ENCODE results near the gene CST7. TPM values are rescaled to one million over a fixed set of nuclear protein-coding genes. Genes with fewer than 3 reads are reported as not detected.

CST7 gene
- total and polyA plus RNA-seq, 10 of the 15 experiments (the other 5 are each of a cell fraction or from before 2014, with no cell fraction given): 0.69 TPM; not detected in 9

DNA sequence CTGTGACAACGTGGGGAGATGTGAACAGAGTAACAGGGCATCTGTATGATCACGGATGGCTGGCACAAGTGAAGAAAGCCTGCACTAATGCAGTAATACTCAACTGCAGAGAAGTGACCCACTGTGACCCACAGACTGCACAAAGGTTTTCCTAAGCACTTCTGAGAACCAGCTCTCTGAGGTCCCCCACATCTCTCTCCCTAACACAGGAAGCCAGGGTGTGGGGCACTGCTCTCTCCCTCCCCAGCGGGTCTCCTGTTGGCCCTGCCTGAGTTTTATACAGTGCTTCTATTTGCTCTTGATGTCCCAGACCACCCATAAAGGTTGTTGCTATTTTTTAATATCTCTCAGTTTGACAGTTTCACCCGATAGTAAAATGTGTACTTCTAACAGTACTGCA, 32.2 kb downstream of the CST7 start:
- in situ Hi-C loops (cut with MboI) (no loop called here), intact Hi-C loops (cut with micrococcal nuclease; ENCODE audit: unreplicated experiment) (no loop called here)
- Histone ChIP-seq H3K9me3 (replicated peaks; ENCODE audit: control insufficient read depth, insufficient read depth, low read length) (peaks cover 16% of the 10 kb centered on the region; the same call in 2 of the 3 replicates), H3K79me2 (ENCODE audit: control insufficient read depth, insufficient read depth, low read length) (peaks cover 6% of the 10 kb centered on the region), H3K27ac (ENCODE audit: control insufficient read depth, insufficient read depth) (no peak overlapping the region), H3K9ac (ENCODE audit: control insufficient read depth, insufficient read depth, low read length) (no peak overlapping the region), H3K4me2 (ENCODE audit: control insufficient read depth, insufficient read depth) (no peak overlapping the region), H3K27me3 (replicated peaks in 1 of 2; ENCODE audit: control insufficient read depth in 2 of 2, insufficient read depth in 2 of 2, low read length in 1 of 2) (no peaks in the 10 kb centered on the region), H4K20me1 (ENCODE audit: control insufficient read depth, insufficient read depth) (no peaks in the 10 kb centered on the region), H2AFZ (ENCODE audit: control insufficient read depth, low read depth, low read length) (no peak overlapping the region), H3K4me1 (ENCODE audit: control insufficient read depth, insufficient read depth, low read length) (no peaks in the 10 kb centered on the region), H3K36me3 (ENCODE audit: control insufficient read depth in 2 of 2, insufficient read depth in 2 of 2, low read length in 1 of 2) (peaks cover 16% of the 10 kb centered on the region in 2 experiments), H3K4me3 (no peak overlapping the region)
- DNase-seq (ENCODE audit: low read depth, low spot score) (no peak), FAIRE-seq (no peak), ATAC-seq (no peak)
- WGBS (ENCODE audit: insufficient coverage, insufficient replicate concordance, low lambda C conversion rate, missing lambda C conversion rate): 76% methylated on average over 4 of the region's 4 CpGs
- ChIA-PET POLR2A (no interaction called here), CTCF (no interaction called here), SMC1A (ENCODE audit: uncharacterized antibody, unreplicated experiment) (interaction anchor here (1.1 kb wide), 1 partner anchor 9 kb away, joined by 3 read pairs; no protein-coding TSS in a partner anchor), RAD21 (ENCODE audit: unreplicated experiment) (no interaction called here)
- BruUV-seq (replicated peaks): no TSS peak
- TF ChIP-seq ZNF274 (IDR thresholded peaks at IDR 0.05; ENCODE audit: insufficient read depth, insufficient read length) (no peak), GABPA (IDR thresholded peaks at IDR 0.05; ENCODE audit: low read depth) (no peak), BACH1 (IDR thresholded peaks at IDR 0.05; ENCODE audit: borderline replicate concordance) (no peak), SUZ12 (IDR thresholded peaks at IDR 0.05; ENCODE audit: unreplicated experiment) (no peak)
- TF ChIP-seq, protein P1, sequence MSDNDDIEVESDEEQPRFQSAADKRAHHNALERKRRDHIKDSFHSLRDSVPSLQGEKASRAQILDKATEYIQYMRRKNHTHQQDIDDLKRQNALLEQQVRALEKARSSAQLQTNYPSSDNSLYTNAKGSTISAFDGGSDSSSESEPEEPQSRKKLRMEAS (IDR thresholded peaks at IDR 0.05; ENCODE audit: low read depth, low read length): no peak

DNA sequence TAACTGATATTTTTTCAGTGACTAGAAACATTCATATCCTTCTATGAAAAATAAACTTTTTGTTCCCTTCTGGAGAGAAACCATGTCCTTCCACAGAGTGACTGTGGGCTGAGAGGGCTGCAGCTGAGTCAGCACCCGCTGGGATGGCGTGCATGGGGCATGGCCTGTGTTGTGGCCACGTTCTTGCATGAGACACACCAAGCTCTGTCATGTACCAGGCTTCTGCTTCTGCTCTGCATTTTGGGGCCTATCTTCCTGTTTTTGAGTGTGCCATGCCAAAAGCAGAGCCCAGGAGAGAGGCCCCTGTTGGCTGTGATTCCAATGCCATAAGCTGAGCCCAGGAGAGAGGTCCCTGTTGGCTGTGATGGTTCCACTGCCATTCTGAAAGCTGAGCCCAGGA, 32.7 kb downstream of the CST7 start:
- no peaks in the 10 kb centered on the region for H3K4me1 ChIP-seq (ENCODE audit: control insufficient read depth, insufficient read depth, low read length)
- H3K9ac ChIP-seq (ENCODE audit: control insufficient read depth, insufficient read depth, low read length): no peak overlapping the region
- DNase-seq (ENCODE audit: low read depth, low spot score): no peak
- intact Hi-C loops (cut with micrococcal nuclease; ENCODE audit: unreplicated experiment) (no loop called here), in situ Hi-C loops (cut with MboI) (no loop called here)
- H3K36me3 ChIP-seq (ENCODE audit: control insufficient read depth in 2 of 2, insufficient read depth in 2 of 2, low read length in 1 of 2): peaks cover 15 to 16% of the 10 kb centered on the region in 2 experiments
- no peak for FAIRE-seq
- no peaks in the 10 kb centered on the region for H4K20me1 ChIP-seq (ENCODE audit: control insufficient read depth, insufficient read depth)
- no peaks in the 10 kb centered on the region for H3K27me3 ChIP-seq (replicated peaks in 1 of 2; ENCODE audit: control insufficient read depth in 2 of 2, insufficient read depth in 2 of 2, low read length in 1 of 2)
- peaks cover 6% of the 10 kb centered on the region for H3K79me2 ChIP-seq (ENCODE audit: control insufficient read depth, insufficient read depth, low read length)
- POLR2A ChIA-PET: no interaction called here
- CTCF ChIA-PET: interaction anchor here (1.2 kb wide), 1 partner anchor 84 kb away, joined by 4 read pairs; no protein-coding TSS in a partner anchor
- no TSS peak for BruUV-seq (replicated peaks)
- no peak overlapping the region for H2AFZ ChIP-seq (ENCODE audit: control insufficient read depth, low read depth, low read length)
- TF ChIP-seq, protein P2, sequence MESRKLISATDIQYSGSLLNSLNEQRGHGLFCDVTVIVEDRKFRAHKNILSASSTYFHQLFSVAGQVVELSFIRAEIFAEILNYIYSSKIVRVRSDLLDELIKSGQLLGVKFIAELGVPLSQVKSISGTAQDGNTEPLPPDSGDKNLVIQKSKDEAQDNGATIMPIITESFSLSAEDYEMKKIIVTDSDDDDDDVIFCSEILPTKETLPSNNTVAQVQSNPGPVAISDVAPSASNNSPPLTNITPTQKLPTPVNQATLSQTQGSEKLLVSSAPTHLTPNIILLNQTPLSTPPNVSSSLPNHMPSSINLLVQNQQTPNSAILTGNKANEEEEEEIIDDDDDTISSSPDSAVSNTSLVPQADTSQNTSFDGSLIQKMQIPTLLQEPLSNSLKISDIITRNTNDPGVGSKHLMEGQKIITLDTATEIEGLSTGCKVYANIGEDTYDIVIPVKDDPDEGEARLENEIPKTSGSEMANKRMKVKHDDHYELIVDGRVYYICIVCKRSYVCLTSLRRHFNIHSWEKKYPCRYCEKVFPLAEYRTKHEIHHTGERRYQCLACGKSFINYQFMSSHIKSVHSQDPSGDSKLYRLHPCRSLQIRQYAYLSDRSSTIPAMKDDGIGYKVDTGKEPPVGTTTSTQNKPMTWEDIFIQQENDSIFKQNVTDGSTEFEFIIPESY (IDR thresholded peaks at IDR 0.05): no peak
- TF ChIP-seq NFYA (IDR thresholded peaks at IDR 0.05; ENCODE audit: borderline replicate concordance, low read depth, low read length) (no peak), IKZF1 (conservative IDR thresholded peaks at IDR 0.05) (no peak), YBX1 (IDR thresholded peaks at IDR 0.05) (no peak), SMAD5 (IDR thresholded peaks at IDR 0.05; ENCODE audit: low read depth) (no peak)
- TF ChIP-seq, protein P1 (IDR thresholded peaks at IDR 0.05; ENCODE audit: low read depth, low read length): no peak
- SMC1A ChIA-PET (ENCODE audit: uncharacterized antibody, unreplicated experiment): no interaction called here
- no peak overlapping the region for H3K4me3 ChIP-seq
- WGBS (ENCODE audit: insufficient coverage, insufficient replicate concordance, low lambda C conversion rate, missing lambda C conversion rate): 63% methylated on average over 3 of the region's 3 CpGs
- H3K4me2 ChIP-seq (ENCODE audit: control insufficient read depth, insufficient read depth): no peak overlapping the region
- RAD21 ChIA-PET (ENCODE audit: unreplicated experiment): no interaction called here
- peaks cover 11% of the 10 kb centered on the region; the same call in 2 of the 3 replicates for H3K9me3 ChIP-seq (replicated peaks; ENCODE audit: control insufficient read depth, insufficient read depth, low read length)
- no peak for ATAC-seq
- no peak overlapping the region for H3K27ac ChIP-seq (ENCODE audit: control insufficient read depth, insufficient read depth)
